HG03095 (cell line): ENCODE measurements around the gene PHLPP2.

Source experiments
- ATAC-seq: cut with Tn5 transposase; IDR thresholded peaks from one replicate; pipeline ENCODE4 v1.9.1; 2021; ENCODE audit warnings: moderate library complexity; ENCODE audit not compliant: unreplicated experiment

The PHLPP2 gene

GRCh38 chr16:71670537-71670936 lies 54.0 kb downstream of the PHLPP2 start:
- no peak for ATAC-seq

DNA sequence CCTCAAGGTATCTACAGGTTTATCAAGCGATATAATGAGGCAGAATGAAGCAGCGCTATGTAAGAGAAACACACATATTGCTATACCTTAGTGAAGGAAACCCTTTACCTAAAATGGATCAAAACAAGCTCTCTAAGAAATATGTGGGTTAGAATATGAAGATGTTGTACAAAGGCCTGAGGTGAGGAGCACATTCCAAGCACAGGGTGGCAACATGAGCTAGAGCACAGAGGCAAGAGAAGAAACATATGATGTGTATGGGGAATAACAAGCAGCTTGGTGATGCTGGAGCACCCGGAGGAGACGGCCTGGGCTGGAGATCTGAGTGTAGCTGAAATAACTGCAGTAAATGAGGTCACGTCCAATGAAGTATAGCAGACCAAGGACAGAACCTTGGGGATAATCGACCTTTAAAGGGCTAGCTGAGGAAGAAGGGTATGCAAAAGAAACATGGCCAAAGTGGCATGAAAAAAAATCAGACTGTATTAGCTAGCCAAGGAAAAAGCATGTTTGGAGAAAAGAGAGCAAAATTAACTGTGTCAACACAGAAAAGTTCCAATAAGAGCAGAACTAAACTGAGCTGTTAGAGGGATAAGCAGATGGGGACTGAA lies 54.5 kb downstream of the PHLPP2 start:
- ATAC-seq: no peak

GRCh38 chr16:71666928-71667707 lies 57.4 kb downstream of the PHLPP2 start:
- ATAC-seq: no peak

- ATAC-seq: no peak
Observed at GRCh38 chr16:71666264-71666663, 58.2 kb downstream of the PHLPP2 start.

GRCh38 chr16:71659471-71659870 lies 65.0 kb downstream of the PHLPP2 start:
- ATAC-seq: no peak

GRCh38 chr16:71658771-71659170 lies 65.7 kb downstream of the PHLPP2 start:
- ATAC-seq: no peak

DNA sequence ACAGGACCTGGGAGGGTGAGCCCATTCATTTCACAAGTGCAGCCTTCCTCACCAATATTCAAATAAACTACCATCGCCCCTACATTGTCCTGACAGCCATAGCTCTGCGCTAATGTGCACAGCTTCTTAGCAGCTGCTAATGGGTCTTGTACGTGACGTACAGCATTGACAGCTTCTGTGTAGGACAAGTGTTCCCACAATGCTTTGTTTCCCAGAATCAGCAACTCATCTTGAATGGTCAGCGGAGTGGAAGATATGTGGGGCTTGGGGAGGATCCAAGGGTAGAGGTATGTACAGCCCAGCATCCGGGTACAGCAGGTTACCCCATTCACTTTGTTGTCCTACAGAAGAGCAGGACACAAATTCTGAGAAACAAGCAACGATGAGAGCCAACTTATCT lies 74.8 kb downstream of the PHLPP2 start:
- no peak for ATAC-seq

DNA sequence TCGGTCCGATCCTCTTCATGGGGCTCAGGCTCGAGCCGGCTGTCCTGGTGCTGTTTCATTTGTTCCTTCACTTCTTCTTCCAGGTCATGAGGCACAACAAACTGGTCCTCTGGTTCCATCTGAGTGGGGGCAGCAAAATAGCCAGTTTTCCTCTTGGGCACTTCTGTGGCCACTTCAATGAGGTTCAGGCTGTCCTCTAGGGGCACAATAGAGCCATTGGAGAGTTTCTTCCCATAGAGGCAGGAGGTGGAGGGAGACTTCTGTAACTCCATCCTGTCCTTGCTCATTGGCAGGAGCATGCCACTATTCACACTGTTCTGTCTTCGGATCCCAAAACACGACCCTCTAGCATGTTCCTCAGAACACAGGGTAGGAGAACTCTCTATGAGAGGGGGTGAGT lies 75.6 kb downstream of the PHLPP2 start:
- ATAC-seq: no peak

DNA sequence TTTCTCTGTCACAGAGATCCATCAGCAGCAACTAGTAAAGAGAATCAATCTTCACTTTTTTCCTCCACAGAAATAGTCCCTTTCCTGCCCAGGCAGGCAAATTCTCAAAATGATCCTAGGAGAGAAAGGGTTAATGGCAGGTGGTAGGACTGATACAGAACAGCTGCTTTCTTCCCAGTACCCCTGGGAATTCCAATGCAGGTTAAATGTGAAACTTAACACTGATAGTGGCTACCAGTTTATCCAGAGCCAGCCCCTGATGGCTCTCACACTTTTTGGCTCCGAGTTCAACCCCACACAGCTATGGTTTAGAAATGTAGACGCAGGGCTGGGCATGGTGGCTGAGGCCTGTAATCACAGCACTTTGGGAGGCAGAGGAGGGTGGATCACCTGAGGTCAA lies 76.3 kb downstream of the PHLPP2 start:
- ATAC-seq: no peak

- no peak for ATAC-seq
Observed at GRCh38 chr16:71647391-71647790, 77.1 kb downstream of the PHLPP2 start.

GRCh38 chr16:71645450-71645849 lies 79.1 kb downstream of the PHLPP2 start:
- ATAC-seq: no peak

DNA sequence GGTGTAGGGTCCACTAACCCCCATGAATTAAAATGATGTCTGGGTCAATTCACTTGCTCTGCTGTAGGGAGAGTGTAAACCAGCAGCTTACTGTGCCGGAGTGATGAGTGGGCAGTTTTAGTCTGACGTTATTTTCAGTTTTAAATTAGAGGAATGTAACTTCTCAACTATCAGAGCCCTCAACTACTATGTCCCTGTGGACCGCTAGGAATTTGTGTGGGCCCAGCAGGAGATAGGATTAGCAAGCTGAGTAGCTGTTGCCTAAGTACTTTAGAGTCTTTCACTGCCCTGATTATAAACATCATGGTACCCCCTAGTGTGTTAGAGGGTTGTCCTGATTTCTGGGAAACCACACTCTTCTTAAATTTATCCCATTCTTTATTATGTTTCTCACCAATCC lies 87.1 kb downstream of the PHLPP2 start:
- ATAC-seq: no peak

GRCh38 chr16:71635632-71636031 lies 88.9 kb downstream of the PHLPP2 start:
- ATAC-seq: no peak

DNA sequence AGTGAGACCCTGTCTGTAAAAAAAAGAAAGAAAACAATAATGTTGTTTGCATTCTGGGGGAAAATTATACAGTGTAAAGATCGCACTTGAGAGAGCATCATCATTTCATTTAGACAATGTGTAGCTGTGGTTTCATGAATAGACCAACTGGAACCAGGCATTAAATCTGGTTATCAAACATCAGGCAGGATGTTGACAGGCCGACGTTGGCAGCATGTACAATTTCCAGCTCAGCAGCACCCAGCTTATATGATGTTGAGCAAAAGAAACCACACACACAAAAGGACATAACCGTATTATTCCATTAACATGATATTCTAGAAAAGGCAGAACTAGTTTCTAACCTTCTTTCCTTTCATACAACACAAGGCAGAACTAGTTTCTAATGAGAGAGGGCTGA lies 92.7 kb downstream of the PHLPP2 start:
- ATAC-seq: no peak

DNA sequence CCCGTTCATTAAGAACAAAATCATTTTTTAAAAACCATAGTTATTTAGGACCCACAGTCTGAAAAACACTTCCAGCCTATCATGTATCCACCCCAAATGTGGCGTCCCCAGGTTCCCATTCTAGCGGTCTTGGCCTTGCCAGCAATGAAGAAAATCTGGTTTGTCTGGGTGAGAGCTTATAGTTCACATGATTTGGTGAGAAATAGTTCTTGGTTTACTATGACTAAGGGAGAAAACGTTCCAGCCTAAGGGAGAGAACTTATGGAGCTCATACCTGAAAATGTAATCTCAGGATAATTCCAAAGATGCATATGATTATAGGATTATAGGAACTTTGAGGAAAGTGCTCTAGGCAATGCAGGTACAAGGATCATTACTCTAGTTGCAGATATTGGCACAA lies 93.7 kb downstream of the PHLPP2 start:
- no peak for ATAC-seq

DNA sequence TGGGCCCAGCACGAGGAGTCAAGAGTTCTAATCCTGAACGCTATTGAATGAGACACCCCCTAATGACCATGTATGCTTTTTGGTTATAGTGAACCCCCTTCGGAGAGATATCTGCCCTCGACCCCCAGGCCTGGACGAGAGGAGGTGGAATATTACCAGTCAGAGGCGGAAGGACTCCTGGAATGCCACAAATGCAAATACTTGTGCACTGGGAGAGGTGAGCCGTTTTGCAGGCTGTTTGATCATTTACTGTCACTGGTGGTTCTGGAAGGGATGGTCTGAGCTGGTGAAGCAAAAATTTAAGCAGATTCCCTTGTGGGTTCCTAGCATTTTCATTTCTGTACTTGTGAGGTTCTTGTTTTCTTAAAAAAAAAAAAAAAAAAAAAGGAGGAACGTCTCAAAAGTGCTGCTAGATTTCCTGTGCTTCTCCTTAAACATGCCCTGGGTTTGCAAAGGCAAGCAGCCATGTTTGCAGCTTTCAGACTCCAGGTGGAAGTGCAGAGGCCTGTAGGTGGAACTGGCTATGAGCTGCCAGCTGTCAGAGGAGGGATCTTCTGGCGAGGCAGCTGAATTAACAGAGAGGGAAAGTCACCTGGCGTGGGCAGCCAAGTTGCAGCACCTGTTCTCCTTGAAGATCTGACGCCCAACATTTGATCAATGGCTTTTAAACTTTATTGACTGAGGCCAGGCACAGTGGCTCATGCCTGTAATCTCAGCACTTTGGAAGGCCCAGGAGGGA lies 95.1 kb downstream of the PHLPP2 start:
- no peak for ATAC-seq

- no peak for ATAC-seq
Observed at GRCh38 chr16:71628810-71629209, 95.7 kb downstream of the PHLPP2 start.

GRCh38 chr16:71627731-71628181 lies 96.7 kb downstream of the PHLPP2 start:
- ATAC-seq: no peak

GRCh38 chr16:71626858-71627213 lies 97.7 kb downstream of the PHLPP2 start:
- ATAC-seq: no peak

DNA sequence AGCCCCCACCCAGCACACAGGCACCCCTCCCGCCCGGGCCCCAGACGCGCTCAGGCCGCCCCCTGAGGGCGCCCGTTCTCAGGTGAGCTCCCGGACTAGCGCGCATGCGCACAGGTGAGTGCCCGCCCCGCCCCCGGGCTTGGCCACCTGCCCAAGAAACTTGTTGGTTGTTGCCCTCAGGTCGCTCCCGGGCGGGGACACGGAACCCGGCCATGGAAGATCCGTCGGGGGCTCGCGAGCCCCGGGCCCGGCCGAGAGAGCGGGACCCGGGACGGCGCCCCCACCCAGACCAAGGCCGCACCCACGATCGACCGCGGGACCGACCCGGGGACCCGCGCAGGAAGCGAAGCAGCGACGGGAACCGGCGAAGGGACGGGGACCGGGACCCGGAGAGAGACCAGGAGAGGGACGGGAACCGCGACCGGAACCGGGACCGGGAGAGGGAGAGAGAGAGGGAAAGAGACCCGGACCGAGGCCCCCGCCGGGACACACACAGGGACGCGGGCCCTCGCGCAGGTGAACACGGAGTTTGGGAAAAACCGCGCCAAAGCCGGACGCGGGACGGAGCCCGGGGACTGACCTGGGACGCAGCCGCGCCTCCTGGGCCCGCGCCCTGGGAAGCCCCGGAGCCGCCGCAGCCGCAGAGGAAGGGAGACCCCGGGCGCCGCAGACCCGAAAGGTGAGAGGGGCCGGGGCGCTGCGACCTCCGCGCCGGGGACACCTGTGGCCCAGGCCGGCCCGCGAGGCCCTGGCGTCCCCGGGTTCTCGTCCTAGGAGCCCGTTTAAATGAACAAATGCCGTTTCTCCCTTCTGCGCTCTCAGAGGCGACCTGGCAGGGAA lies 98.3 kb downstream of the PHLPP2 start, which contains the start of gene MARVELD3:
Gene MARVELD3 (plus strand): TSS at position 167 of the 840 bp plus-strand sequence. CDS start 46 bp downstream, at position 213.
- no peak for ATAC-seq
